Frontal cortex (tissue), 4 donors: ENCODE measurements around the gene CYB5B. TPM values are rescaled to one million over a fixed set of nuclear protein-coding genes. Genes with fewer than 3 reads are reported as not detected.

Source experiments
- DNase-seq, 2 donors: peaks; one replicate each; pipeline ENCODE4 v3.0.0; 2012; ENCODE audit warnings: low spot score in 2 of 2
- FAIRE-seq: peaks from 2 replicates; lab custom pipeline; 2012; peaks lifted over from hg19 to GRCh38; lab: Jason Lieb, UNC
- total RNA-seq: library from RNA; depleted of rRNA; stranded (reverse); fragments of >200 nt; gene quantifications from one replicate; pipeline ENCODE4 v1.2.3, GENCODE V29; 2014
- donor health status: control.
- donor health status: control.
- donor health status: control.

Gene CYB5B
- total RNA-seq, 1 donor from 2014 or later = 49.3 TPM

GRCh38 chr16:69479775-69480174, 55.4 kb downstream of the CYB5B start:
- FAIRE-seq (no peak), DNase-seq (no peak)

- FAIRE-seq (no peak), DNase-seq (peak; percentile 20 to 50)
Measured at GRCh38 chr16:69481901-69482341, 57.5 kb downstream of the CYB5B start.

DNA sequence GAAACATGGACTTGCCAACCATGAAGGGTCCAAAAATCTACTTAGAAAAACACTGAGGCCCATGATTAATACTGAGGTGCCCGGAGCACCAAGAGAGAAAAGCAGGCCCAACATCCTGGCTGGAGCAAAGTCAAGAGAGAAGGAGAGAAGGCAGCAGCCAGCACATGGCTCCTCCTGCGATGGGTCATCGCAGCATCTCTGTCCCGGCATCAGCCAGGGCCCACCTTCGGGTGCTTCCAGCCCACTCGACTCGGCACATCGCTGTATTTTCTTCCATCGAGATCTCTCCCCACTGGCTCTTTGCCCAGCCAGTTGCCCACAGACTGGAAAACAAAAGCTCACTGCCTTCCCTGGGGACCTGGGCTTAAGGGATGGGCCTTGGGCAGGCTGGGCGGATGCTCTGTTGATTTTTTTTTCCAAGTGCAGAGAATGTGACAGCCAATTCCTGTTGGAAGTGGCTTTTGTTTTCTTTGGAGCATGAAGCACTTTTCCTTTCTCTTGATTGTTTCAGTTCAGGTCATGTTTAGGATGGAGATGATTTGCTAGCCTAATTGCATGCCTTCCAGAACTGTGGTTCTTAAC, 58.1 kb downstream of the CYB5B start:
- DNase-seq (no peak), FAIRE-seq (no peak)

DNA sequence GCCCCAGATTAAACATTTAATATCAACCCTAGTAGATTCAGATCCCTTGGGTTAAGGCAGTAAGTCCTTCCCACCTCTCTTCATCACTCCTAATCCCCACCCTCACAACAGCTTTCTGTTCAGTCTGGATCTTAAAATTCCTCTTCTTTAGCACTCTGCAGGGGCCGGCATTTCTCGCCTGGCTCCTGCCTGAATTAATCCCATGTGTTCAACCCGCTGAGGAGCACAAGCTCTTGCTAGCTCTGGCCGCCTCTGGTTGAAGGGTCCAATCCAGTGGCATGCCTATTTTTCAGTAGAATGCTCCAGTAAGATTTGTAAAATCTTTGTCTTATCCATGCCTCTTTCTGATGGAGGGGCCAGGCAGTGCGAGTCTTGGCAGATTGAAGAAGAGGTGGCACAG, 59.2 kb downstream of the CYB5B start:
- no peak for DNase-seq
- FAIRE-seq = no peak

- FAIRE-seq (no peak), DNase-seq (no peak)
Measured at GRCh38 chr16:69485361-69485760, 60.9 kb downstream of the CYB5B start.

- no peak for DNase-seq
- FAIRE-seq = no peak
Measured at GRCh38 chr16:69485816-69486215, 61.4 kb downstream of the CYB5B start.

DNA sequence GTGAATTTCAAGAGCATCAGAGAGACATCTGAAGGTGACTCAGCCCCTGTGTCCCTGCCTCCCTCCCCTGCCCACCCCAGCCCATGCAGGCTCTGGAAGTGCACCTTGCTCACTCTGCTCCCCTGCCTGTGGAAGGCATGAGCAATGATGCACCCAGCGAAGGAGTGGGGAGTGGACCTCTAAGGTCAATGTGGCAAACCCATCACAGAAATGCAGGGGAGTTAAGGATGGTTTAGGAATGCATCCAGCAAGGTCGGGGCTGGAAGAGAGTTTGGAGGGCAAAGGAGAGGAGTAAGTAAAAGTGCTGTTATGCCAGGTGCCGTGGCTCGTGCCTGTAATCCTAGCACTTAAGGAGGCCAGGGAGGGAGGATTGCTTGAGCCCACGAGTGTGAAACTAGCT, 61.9 kb downstream of the CYB5B start:
- FAIRE-seq (no peak), DNase-seq (no peak)

GRCh38 chr16:69486724-69487123, 62.3 kb downstream of the CYB5B start:
- DNase-seq = no peak
- FAIRE-seq = no peak

DNA sequence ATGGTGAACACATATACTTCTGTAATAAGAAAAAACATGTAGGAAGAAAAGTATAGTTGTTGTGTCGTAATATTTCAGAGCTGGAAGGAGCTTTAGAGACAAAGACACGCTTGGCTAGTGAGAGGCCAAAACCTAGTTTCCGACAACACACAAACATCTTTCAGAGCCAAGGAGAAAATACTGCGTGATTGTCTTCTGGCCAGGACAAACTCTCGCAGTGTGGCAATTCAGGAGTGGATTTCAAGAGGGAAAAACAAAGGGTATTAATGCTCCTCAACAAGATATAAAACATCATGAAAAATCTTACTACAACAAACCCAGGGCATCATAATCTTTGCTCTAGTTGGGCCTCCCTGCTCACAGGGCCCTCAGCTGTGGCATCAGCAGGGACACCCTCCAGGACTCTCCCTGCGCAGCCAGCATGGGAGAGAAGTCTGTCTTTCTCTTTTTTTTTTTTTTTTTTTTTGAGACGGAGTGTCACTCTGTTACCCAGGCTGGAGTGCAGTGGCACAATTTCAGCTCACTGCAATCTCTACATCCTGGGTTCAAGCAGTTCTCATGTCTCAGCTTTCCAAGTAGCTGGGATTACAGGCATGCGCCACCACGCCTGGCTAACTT, 66.4 kb downstream of the CYB5B start:
- no peak for DNase-seq
- no peak for FAIRE-seq

- FAIRE-seq (no peak), DNase-seq (no peak)
Measured at GRCh38 chr16:69494991-69495392, 70.6 kb downstream of the CYB5B start.

GRCh38 chr16:69495821-69496220, 71.4 kb downstream of the CYB5B start:
- FAIRE-seq (no peak), DNase-seq (no peak)

DNA sequence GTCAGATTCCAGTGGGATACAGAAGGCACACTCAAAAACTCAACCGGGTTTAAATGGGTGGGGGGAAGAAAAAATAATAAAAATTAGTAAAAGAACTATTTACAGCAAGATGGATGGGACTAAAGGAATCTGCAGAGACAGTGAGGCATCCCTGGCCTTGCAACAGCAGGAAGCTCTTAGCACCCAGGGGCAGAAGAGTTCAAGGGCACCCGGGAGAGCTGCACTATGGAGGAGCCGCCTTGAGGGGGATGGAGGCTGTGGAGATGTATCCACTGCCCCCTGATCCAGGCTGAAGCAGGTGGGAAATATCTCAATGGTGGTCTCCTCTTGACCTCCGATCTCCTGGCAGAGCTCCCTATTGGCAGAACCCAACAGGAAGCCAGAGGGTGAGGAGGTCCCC, 72.0 kb downstream of the CYB5B start:
- FAIRE-seq = no peak
- DNase-seq = no peak

GRCh38 chr16:69496896-69497295, 72.5 kb downstream of the CYB5B start:
- DNase-seq = no peak
- no peak for FAIRE-seq

DNA sequence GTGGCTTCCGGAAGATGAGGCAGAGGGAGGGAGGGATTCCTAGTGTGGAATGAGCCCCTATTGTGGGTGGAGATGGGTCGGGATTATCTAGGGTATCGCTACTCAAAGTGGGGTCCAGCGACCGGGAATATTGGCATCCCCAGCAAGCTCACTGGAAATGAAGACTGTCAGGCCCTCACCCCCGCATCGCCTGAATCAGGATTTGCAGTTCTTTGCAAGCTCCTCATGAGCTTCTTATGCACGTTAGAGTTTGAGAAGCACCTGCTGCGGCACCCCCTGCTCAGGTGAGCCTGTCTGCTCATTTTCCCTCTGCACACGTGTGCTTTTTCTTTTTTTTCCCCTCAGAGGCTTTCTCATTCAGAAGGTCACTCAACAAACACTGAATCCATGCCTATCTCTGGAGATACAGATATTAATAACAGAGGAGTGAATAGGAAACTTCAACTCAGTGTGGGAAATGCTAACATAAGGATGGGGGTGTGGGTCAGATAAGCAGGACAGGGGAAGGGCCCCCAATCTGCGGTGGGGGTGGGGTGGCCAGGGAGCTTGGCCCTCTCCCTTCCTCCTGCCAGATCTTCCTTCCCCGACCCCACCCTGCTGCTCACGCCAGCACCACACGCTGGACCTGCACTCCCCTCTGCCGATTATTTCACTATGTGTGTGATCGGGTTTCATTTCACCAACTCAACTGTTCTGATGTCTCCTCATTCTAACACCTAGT, 73.6 kb downstream of the CYB5B start:
- DNase-seq (no peak), FAIRE-seq (no peak)

DNA sequence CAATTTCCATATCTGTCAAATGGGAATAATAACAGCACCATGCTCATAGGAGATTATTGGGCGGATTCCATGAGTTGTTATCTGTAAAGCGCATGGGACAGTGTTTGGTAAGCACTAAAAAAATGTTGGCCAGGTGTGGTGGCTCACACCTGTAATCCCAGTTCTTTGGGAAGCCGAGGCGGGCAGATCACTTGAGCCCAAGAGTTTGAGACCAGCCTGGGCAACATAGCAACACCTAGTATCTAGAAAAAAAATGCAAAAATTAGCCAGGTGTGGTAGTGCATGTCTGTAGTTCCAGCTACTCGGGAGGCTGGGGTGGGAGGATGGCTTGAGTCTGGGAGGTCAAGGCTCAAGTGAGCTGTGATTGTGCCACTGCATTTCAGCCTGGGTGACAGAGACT, 74.5 kb downstream of the CYB5B start:
- no peak for DNase-seq
- FAIRE-seq = no peak

GRCh38 chr16:69499541-69500230, 75.3 kb downstream of the CYB5B start:
- no peak for DNase-seq
- FAIRE-seq = no peak

DNA sequence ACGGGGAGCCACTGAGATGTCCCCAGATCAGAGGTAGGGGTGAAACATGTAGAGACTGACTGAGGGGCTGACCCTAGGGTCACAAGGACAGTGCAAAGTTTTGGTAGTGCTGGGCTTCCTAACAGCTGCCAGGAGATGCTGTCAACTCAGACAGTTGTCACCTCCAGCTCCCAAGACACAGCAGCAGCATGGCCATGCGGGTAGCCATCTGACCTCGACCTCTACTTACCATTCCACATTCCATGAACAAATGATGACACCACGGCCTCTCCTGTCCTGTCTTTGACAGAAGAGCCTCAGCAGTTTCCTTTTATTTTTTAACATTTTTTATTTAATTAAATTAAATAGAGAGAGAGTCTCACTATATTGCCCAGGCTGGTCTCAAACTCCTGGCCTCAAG, 76.1 kb downstream of the CYB5B start:
- no peak for DNase-seq
- no peak for FAIRE-seq

GRCh38 chr16:69501956-69502745, 77.7 kb downstream of the CYB5B start:
- DNase-seq = no peak
- FAIRE-seq = no peak

DNA sequence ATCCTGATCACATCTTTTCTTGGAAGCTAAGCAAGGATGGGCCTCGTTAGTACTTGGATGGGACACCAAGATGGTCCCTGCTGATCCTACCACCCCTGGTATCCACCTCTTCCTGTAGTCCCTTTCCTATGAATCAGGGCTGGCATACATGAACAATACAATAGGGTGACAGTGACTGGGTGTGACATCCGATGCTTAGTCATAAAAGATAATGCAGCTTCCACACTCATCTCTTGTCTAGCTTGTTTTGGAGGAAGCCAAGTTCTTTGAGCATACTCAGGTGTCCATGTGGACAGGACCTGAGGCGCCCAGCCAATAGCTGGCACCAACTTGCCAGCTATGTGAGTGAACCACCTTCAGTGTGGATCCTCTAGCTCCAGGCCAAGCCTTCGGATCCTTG, 78.8 kb downstream of the CYB5B start:
- DNase-seq (no peak), FAIRE-seq (no peak)
